CD8-positive, alpha-beta memory T cell (primary cell): Measurements from ENCODE around the gene OTUB1. TPM values are rescaled to one million over a fixed set of nuclear protein-coding genes. Genes with fewer than 3 reads are reported as not detected.

Experiments
- CTCF ChIA-PET: fragments of 350-600 bp; sonication (Branson Sonifier 250); formaldehyde crosslinking; loops from one replicate; lab custom pipeline; 2021; ENCODE audit warnings: antibody characterized with exemption; lab: Charles Lee
- POLR2A ChIA-PET: fragments of 350-600 bp; sonication (Branson Sonifier 250); formaldehyde crosslinking; loops from one replicate; lab custom pipeline; 2021; ENCODE audit warnings: antibody characterized with exemption; lab: Charles Lee
- DNase-seq, 5 donors: peaks; one replicate each; pipeline versions ENCODE4 v3.0.0 to v3.0.0-alpha.2; 2020 to 2022; ENCODE audit warnings: mixed read lengths in 1 of 5
- H3K27ac ChIP-seq: one replicate; pipeline ENCODE4 v1.7.0; 2013; ENCODE audit warnings: low read depth, mild to moderate bottlenecking, low read length, moderate library complexity
- H3K27me3 ChIP-seq: 2 replicates; pipeline ENCODE4 v1.7.0; 2013; ENCODE audit warnings: low read length, mild to moderate bottlenecking; ENCODE audit not compliant: insufficient read depth, poor library complexity, severe bottlenecking
- H3K36me3 ChIP-seq: 2 replicates; pipeline ENCODE4 v1.7.0; 2013; ENCODE audit warnings: mild to moderate bottlenecking, low read length, moderate library complexity; ENCODE audit not compliant: insufficient read depth
- H3K4me1 ChIP-seq: 2 replicates; pipeline ENCODE4 v1.7.0; 2013; ENCODE audit warnings: mild to moderate bottlenecking, low read length, moderate library complexity; ENCODE audit not compliant: insufficient read depth
- H3K4me3 ChIP-seq: 2 replicates; pipeline ENCODE4 v1.7.0; 2013; ENCODE audit warnings: mild to moderate bottlenecking, low read length
- H3K9me3 ChIP-seq: 2 replicates; pipeline ENCODE4 v1.7.0; 2013; ENCODE audit warnings: mild to moderate bottlenecking, low read length
- H3K27ac Mint-ChIP-seq, 8 donors: one replicate each; pipeline ENCODE4 v1.8.0; 2020 to 2021; ENCODE audit warnings: mixed read lengths in 8 of 8, mild to moderate bottlenecking in 6 of 8, inconsistent platforms in 3 of 8, moderate library complexity in 3 of 8
- H3K27me3 Mint-ChIP-seq, 2 donors: one replicate each; pipeline ENCODE4 v1.8.0; 2020 to 2021; ENCODE audit warnings: mixed read lengths in 2 of 2, mild to moderate bottlenecking in 1 of 2, moderate library complexity in 1 of 2
- H3K36me3 Mint-ChIP-seq, 3 donors: one replicate each; pipeline ENCODE4 v1.8.0; 2020 to 2021; ENCODE audit warnings: mixed read lengths in 3 of 3, inconsistent platforms in 1 of 3, mild to moderate bottlenecking in 1 of 3
- H3K4me1 Mint-ChIP-seq, 3 donors: one replicate each; pipeline ENCODE4 v1.8.0; 2020 to 2021; ENCODE audit warnings: mixed read lengths in 3 of 3, inconsistent platforms in 1 of 3, mild to moderate bottlenecking in 1 of 3
- H3K4me3 Mint-ChIP-seq, 7 donors: one replicate each; pipeline ENCODE4 v1.8.0; 2020 to 2021; ENCODE audit warnings: mixed read lengths in 7 of 7, mild to moderate bottlenecking in 6 of 7, moderate library complexity in 4 of 7, inconsistent platforms in 2 of 7
- H3K9me3 Mint-ChIP-seq, 5 donors: one replicate each; pipeline ENCODE4 v1.8.0; 2020 to 2022; ENCODE audit warnings: mixed read lengths in 5 of 5, mild to moderate bottlenecking in 3 of 5, moderate library complexity in 2 of 5, inconsistent platforms in 1 of 5
- polyA plus RNA-seq: library from polyadenylated mRNA; unstranded; fragments of 300-500 nt; fragmentation: Illumina TruSeq; gene quantifications from one replicate; pipeline ENCODE4 v1.2.3, GENCODE V29; 2021
- total RNA-seq, 2 experiments: library from RNA; stranded (reverse); gene quantifications; one replicate each; pipeline ENCODE4 v1.2.3, GENCODE V29; 2021

Gene OTUB1
- total and polyA plus RNA-seq, 3 experiments from 2014 or later, result 75.8 to 135 (median 85.0) TPM

GRCh38 chr11:64029773-64030172 lies 43.5 kb downstream of the OTUB1 start:
- no peak overlapping the region for H3K27ac Mint-ChIP-seq
- Histone ChIP-seq H3K4me3 (no peak overlapping the region), H3K36me3 (no peaks in the 10 kb centered on the region), H3K9me3 (no peaks in the 10 kb centered on the region), H3K27me3 (peaks cover 4% of the 10 kb centered on the region), H3K4me1 (no peaks in the 10 kb centered on the region), H3K27ac (no peak overlapping the region)
- H3K9me3 Mint-ChIP-seq, result no peaks in the 10 kb centered on the region
- no peaks in the 10 kb centered on the region for H3K36me3 Mint-ChIP-seq
- no peak overlapping the region for H3K4me3 Mint-ChIP-seq
- CTCF ChIA-PET, result no interaction called here
- H3K27me3 Mint-ChIP-seq, result peaks cover 9 to 54% of the 10 kb centered on the region in 2 donors
- no peak for DNase-seq
- peaks cover 0 to 6% (median 3%) of the 10 kb centered on the region in 3 donors for H3K4me1 Mint-ChIP-seq
- POLR2A ChIA-PET, result no interaction called here

GRCh38 chr11:64031001-64031400 lies 44.8 kb downstream of the OTUB1 start:
- H3K36me3 ChIP-seq, result no peaks in the 10 kb centered on the region
- H3K4me1 Mint-ChIP-seq, result peaks cover 0 to 12% (median 9%) of the 10 kb centered on the region in 3 donors
- no peak overlapping the region for H3K4me3 ChIP-seq
- peaks cover 8% of the 10 kb centered on the region for H3K27me3 ChIP-seq
- no peak for DNase-seq
- no peaks in the 10 kb centered on the region for H3K9me3 ChIP-seq
- H3K27me3 Mint-ChIP-seq, result peaks cover 14 to 59% of the 10 kb centered on the region in 2 donors
- no peak overlapping the region for H3K4me3 Mint-ChIP-seq
- POLR2A ChIA-PET, result no interaction called here
- H3K36me3 Mint-ChIP-seq, result no peaks in the 10 kb centered on the region
- no peaks in the 10 kb centered on the region for H3K9me3 Mint-ChIP-seq
- no peak overlapping the region for H3K27ac ChIP-seq
- H3K27ac Mint-ChIP-seq, result no peak overlapping the region
- no peaks in the 10 kb centered on the region for H3K4me1 ChIP-seq
- CTCF ChIA-PET, result no interaction called here

GRCh38 chr11:64032050-64032449 lies 45.8 kb downstream of the OTUB1 start:
- ChIA-PET CTCF (no interaction called here), POLR2A (no interaction called here)

GRCh38 chr11:64034411-64034811 lies 48.2 kb downstream of the OTUB1 start:
- H3K4me3 Mint-ChIP-seq, result peak overlapping the region in 1 of 7 donors; percentile 19
- peaks cover 0 to 12% (median 9%) of the 10 kb centered on the region in 3 donors for H3K4me1 Mint-ChIP-seq
- no peaks in the 10 kb centered on the region for H3K4me1 ChIP-seq
- no peaks in the 10 kb centered on the region for H3K9me3 Mint-ChIP-seq
- ChIA-PET CTCF (no interaction called here), POLR2A (no interaction called here)
- H3K4me3 ChIP-seq, result no peak overlapping the region
- H3K27me3 Mint-ChIP-seq, result peaks cover 27 to 58% of the 10 kb centered on the region in 2 donors
- H3K27me3 ChIP-seq, result peaks cover 13% of the 10 kb centered on the region
- H3K36me3 ChIP-seq, result no peaks in the 10 kb centered on the region
- no peak overlapping the region for H3K27ac ChIP-seq
- peak overlapping the region in 1 of 8 donors; percentile 56 for H3K27ac Mint-ChIP-seq
- no peak for DNase-seq
- no peaks in the 10 kb centered on the region for H3K36me3 Mint-ChIP-seq
- no peaks in the 10 kb centered on the region for H3K9me3 ChIP-seq

More at GRCh38 chr11:64032050-64032449, 45.8 kb downstream of the OTUB1 start:
- Histone ChIP-seq H3K4me3 (no peak overlapping the region), H3K4me1 (no peaks in the 10 kb centered on the region), H3K27me3 (peaks cover 8% of the 10 kb centered on the region), H3K9me3 (no peaks in the 10 kb centered on the region), H3K36me3 (no peaks in the 10 kb centered on the region), H3K27ac (no peak overlapping the region)
- Mint-ChIP-seq H3K36me3 (no peaks in the 10 kb centered on the region), H3K27ac (no peak overlapping the region), H3K4me3 (no peak overlapping the region), H3K27me3 (peaks cover 15 to 56% of the 10 kb centered on the region in 2 donors), H3K9me3 (no peaks in the 10 kb centered on the region), H3K4me1 (peaks cover 0 to 12% (median 9%) of the 10 kb centered on the region in 3 donors)
- no peak for DNase-seq

GRCh38 chr11:64035081-64035524 lies 48.9 kb downstream of the OTUB1 start:
- H3K27me3 ChIP-seq, result peaks cover 13% of the 10 kb centered on the region
- H3K4me3 ChIP-seq, result no peak overlapping the region
- CTCF ChIA-PET, result no interaction called here
- no peaks in the 10 kb centered on the region for H3K9me3 Mint-ChIP-seq
- H3K4me1 ChIP-seq, result no peaks in the 10 kb centered on the region
- no peaks in the 10 kb centered on the region for H3K36me3 ChIP-seq
- H3K27ac Mint-ChIP-seq, result peak overlapping the region in 1 of 8 donors; percentile 56
- H3K4me3 Mint-ChIP-seq, result peak overlapping the region in 6 of 7 donors; percentile 38 to 71 (median 54)
- no peaks in the 10 kb centered on the region for H3K36me3 Mint-ChIP-seq
- H3K27ac ChIP-seq, result no peak overlapping the region
- POLR2A ChIA-PET, result no interaction called here
- peaks cover 27 to 55% of the 10 kb centered on the region in 2 donors for H3K27me3 Mint-ChIP-seq
- no peaks in the 10 kb centered on the region for H3K9me3 ChIP-seq
- H3K4me1 Mint-ChIP-seq, result peaks cover 0 to 12% (median 9%) of the 10 kb centered on the region in 3 donors
- DNase-seq, result no peak

- H3K36me3 ChIP-seq, result no peaks in the 10 kb centered on the region
- POLR2A ChIA-PET, result no interaction called here
- H3K4me3 Mint-ChIP-seq, result peak within 1 kb of the TSS in 6 of 7 donors; percentile 38 to 71 (median 54)
- H3K4me3 ChIP-seq, result no peak within 1 kb of the TSS
- no peaks in the 10 kb centered on the region for H3K36me3 Mint-ChIP-seq
- no peaks in the 10 kb centered on the region for H3K9me3 Mint-ChIP-seq
- peak within 1 kb of the TSS in 1 of 8 donors; percentile 56 for H3K27ac Mint-ChIP-seq
- H3K9me3 ChIP-seq, result no peaks in the 10 kb centered on the region
- peaks cover 27 to 55% of the 10 kb centered on the region in 2 donors for H3K27me3 Mint-ChIP-seq
- H3K27ac ChIP-seq, result no peak within 1 kb of the TSS
- no peak for DNase-seq
- H3K27me3 ChIP-seq, result peaks cover 13% of the 10 kb centered on the region
- CTCF ChIA-PET, result interaction anchor here (1.9 kb wide), 1 partner anchor 36 kb away, joined by 6 read pairs; no protein-coding TSS in a partner anchor
- no peaks in the 10 kb centered on the region for H3K4me1 ChIP-seq
- H3K4me1 Mint-ChIP-seq, result peaks cover 0 to 12% (median 9%) of the 10 kb centered on the region in 3 donors
Observed at GRCh38 chr11:64035576-64035975, 49.3 kb downstream of the OTUB1 start, which contains the start of gene FLRT1. Gene FLRT1 (plus strand): TSS chr11:64035931. CDS start chr11:64116268, 80,337 bp downstream.

- POLR2A ChIA-PET, result no interaction called here
- CTCF ChIA-PET, result interaction anchor here (1.9 kb wide), 1 partner anchor 36 kb away, joined by 6 read pairs; no protein-coding TSS in a partner anchor
- Histone ChIP-seq H3K4me1 (no peaks in the 10 kb centered on the region), H3K4me3 (no peak overlapping the region), H3K36me3 (no peaks in the 10 kb centered on the region), H3K27me3 (peaks cover 13% of the 10 kb centered on the region), H3K9me3 (no peaks in the 10 kb centered on the region), H3K27ac (no peak overlapping the region)
- DNase-seq, result no peak
- H3K27ac Mint-ChIP-seq, result no peak overlapping the region
- peaks cover 0 to 12% (median 9%) of the 10 kb centered on the region in 3 donors for H3K4me1 Mint-ChIP-seq
- H3K36me3 Mint-ChIP-seq, result no peaks in the 10 kb centered on the region
- H3K27me3 Mint-ChIP-seq, result peaks cover 27 to 53% of the 10 kb centered on the region in 2 donors
- no peaks in the 10 kb centered on the region for H3K9me3 Mint-ChIP-seq
- no peak overlapping the region for H3K4me3 Mint-ChIP-seq
Observed at GRCh38 chr11:64036087-64037026, 50.1 kb downstream of the OTUB1 start.
